GM15510 (cell line): Measurements from ENCODE around the gene NKX2-8.

Source experiments
- POLR2A ChIP-seq: IDR thresholded peaks from 3 replicates; pipeline ENCODE4 v1.6.1; 2011; ENCODE audit warnings: borderline replicate concordance; ENCODE audit not compliant: insufficient read length; ENCODE audit errors: extremely low read depth

Gene NKX2-8

DNA sequence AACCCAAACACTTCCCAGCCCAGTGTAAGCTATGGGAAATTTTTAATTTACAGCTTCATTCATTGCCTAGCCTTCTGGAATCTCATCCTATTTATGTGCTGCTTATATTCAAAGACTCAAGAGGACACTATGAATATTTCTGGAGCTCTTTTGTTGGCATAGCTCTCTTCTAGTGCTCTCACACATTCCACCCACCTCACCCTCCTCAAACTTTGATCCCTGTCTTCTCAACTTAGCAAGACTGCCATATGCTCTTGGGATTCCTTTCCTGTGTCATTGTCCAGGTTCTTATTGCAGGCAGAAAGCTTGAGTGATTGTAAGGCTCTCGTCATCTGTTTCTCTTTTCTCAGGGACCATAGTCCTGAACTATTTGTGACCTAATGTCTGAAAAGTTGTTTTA lies 44.4 kb downstream of the NKX2-8 start:
- no peak for TF ChIP-seq POLR2A
